ENCODE measurements around the gene NIF3L1. TPM values are rescaled to one million over a fixed set of nuclear protein-coding genes. Genes with fewer than 3 reads are reported as not detected.

The NIF3L1 gene
- total and polyA plus RNA-seq, 7 donors, result 9.8 to 30.7 (median 23.5) TPM

DNA sequence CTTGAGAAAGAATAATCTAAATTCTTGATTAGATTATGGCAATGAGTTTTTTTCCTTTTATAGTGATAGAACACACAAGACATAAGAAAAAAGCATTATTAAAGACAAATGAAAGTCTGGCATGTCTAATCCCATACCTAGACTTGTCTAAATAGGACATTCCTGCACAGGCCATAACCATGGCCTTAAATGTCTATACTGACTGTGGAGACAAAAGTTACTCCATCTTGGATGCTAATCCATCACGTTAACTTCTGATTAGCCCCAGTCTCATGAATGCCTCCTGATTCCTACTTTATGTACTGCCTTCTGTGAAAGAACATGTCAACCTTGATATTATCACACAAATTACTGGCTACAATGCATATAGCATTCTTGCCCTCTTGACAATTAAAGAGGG, 50.7 kb downstream of the NIF3L1 start:
- no peaks in the 10 kb centered on the region for H3K27me3 ChIP-seq

GRCh38 chr2:200943527-200944105, 54.4 kb downstream of the NIF3L1 start:
- TF ChIP-seq, protein P1, sequence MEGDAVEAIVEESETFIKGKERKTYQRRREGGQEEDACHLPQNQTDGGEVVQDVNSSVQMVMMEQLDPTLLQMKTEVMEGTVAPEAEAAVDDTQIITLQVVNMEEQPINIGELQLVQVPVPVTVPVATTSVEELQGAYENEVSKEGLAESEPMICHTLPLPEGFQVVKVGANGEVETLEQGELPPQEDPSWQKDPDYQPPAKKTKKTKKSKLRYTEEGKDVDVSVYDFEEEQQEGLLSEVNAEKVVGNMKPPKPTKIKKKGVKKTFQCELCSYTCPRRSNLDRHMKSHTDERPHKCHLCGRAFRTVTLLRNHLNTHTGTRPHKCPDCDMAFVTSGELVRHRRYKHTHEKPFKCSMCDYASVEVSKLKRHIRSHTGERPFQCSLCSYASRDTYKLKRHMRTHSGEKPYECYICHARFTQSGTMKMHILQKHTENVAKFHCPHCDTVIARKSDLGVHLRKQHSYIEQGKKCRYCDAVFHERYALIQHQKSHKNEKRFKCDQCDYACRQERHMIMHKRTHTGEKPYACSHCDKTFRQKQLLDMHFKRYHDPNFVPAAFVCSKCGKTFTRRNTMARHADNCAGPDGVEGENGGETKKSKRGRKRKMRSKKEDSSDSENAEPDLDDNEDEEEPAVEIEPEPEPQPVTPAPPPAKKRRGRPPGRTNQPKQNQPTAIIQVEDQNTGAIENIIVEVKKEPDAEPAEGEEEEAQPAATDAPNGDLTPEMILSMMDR (IDR thresholded peaks at IDR 0.05), result no peak
- TF ChIP-seq EP300 (IDR thresholded peaks at IDR 0.05) (no peak), POLR2AphosphoS5 (IDR thresholded peaks at IDR 0.05) (no peak), POLR2A (IDR thresholded peaks at IDR 0.05) (no peak)
- 81 to 92% methylated on average over 1 of the region's 1 CpG for WGBS, 2 donors
- no peak for DNase-seq
- no peaks in the 10 kb centered on the region for H3K4me1 ChIP-seq
- H3K4me3 ChIP-seq, result no peak overlapping the region
- H3K36me3 ChIP-seq, result peaks cover 4 to 94% (median 10%) of the 10 kb centered on the region in 4 donors
- H3K9me3 ChIP-seq, result no peaks in the 10 kb centered on the region
- no peak overlapping the region for H3K27ac ChIP-seq
- H3K27me3 ChIP-seq, result no peaks in the 10 kb centered on the region
- intact Hi-C loops (cut with DNase I), result no loop called here

More for the DNA sequence above, 50.7 kb downstream of the NIF3L1 start:
- intact Hi-C loops (cut with DNase I), result no loop called here
- Histone ChIP-seq H3K4me3 (no peak overlapping the region), H3K27ac (no peak overlapping the region), H3K36me3 (peaks cover 4 to 94% (median 13%) of the 10 kb centered on the region in 4 donors), H3K4me1 (no peaks in the 10 kb centered on the region), H3K9me3 (no peaks in the 10 kb centered on the region)
- DNase-seq, result no peak
- TF ChIP-seq EP300 (IDR thresholded peaks at IDR 0.05) (no peak), POLR2AphosphoS5 (IDR thresholded peaks at IDR 0.05) (no peak), POLR2A (IDR thresholded peaks at IDR 0.05) (no peak)
- TF ChIP-seq, protein P1 (IDR thresholded peaks at IDR 0.05), result no peak
- WGBS, 2 donors, result 94 to 99% methylated on average over 1 of the region's 1 CpG

GRCh38 chr2:200944467-200945394, 55.6 kb downstream of the NIF3L1 start:
- no peak overlapping the region for H3K27ac ChIP-seq
- intact Hi-C loops (cut with DNase I), result no loop called here

DNA sequence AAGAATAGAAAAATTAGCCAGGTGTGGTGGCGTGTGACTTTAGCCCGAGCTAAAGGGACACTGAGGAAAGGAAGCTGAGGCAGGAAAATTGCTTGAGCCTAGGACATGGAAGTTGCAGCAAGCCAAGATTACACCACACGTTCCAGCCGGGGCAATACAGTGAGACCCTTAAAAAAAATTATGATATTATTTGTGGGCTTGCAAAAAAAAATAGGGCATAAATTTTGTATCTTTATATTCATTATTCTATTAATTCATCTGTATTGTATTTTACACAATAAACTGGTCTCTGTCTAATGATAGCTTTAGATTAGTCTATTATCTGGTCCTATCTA, 56.2 kb downstream of the NIF3L1 start:
- Histone ChIP-seq H3K27ac (no peak overlapping the region), H3K9me3 (no peaks in the 10 kb centered on the region), H3K4me1 (no peaks in the 10 kb centered on the region), H3K27me3 (no peaks in the 10 kb centered on the region), H3K36me3 (peaks cover 4 to 92% (median 5%) of the 10 kb centered on the region in 4 donors), H3K4me3 (no peak overlapping the region)
- 95 to 96% methylated on average over 4 of the region's 4 CpGs for WGBS, 2 donors
- no peak for DNase-seq
- intact Hi-C loops (cut with DNase I), result no loop called here
- no peak for TF ChIP-seq EP300 (IDR thresholded peaks at IDR 0.05)
- no peak for TF ChIP-seq POLR2AphosphoS5 (IDR thresholded peaks at IDR 0.05)
- TF ChIP-seq, protein P1 (IDR thresholded peaks at IDR 0.05), result no peak

More at GRCh38 chr2:200944467-200945394, 55.6 kb downstream of the NIF3L1 start:
- Histone ChIP-seq H3K9me3 (no peaks in the 10 kb centered on the region), H3K36me3 (peaks cover 4 to 93% (median 8%) of the 10 kb centered on the region in 4 donors), H3K4me3 (no peak overlapping the region), H3K27me3 (no peaks in the 10 kb centered on the region), H3K4me1 (no peaks in the 10 kb centered on the region)
- TF ChIP-seq, protein P1 (IDR thresholded peaks at IDR 0.05), result no peak
- TF ChIP-seq POLR2AphosphoS5 (IDR thresholded peaks at IDR 0.05) (no peak), POLR2A (IDR thresholded peaks at IDR 0.05) (no peak), EP300 (IDR thresholded peaks at IDR 0.05) (no peak)
- no peak for DNase-seq
- 69 to 82% methylated on average over 12 of the region's 12 CpGs for WGBS, 2 donors
